HG03571 (cell line): Measurements from ENCODE around the gene PIK3C2G.

Source experiments
- ATAC-seq: cut with Tn5 transposase; IDR thresholded peaks from one replicate; pipeline ENCODE4 v1.9.1; 2021; ENCODE audit not compliant: unreplicated experiment

PIK3C2G gene

DNA sequence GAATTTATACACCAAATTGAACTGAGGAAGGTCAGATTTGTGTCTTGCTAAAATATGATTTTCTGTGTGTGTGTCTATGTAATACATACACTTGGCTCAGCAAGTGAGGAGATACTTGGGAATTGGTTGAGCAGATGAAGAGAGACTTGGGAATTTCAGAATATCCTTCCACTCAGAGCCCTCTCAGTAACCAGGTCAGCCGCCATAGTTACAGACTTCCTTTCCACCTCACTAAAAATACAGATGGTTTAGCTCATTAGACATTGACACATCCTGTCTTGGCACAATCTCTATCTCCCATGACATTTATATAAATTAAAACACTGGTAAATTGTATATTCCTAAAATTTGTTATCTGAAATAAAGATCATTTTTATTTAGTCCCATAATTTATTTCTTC lies 15.9 kb downstream of the PIK3C2G start:
- no peak for ATAC-seq

DNA sequence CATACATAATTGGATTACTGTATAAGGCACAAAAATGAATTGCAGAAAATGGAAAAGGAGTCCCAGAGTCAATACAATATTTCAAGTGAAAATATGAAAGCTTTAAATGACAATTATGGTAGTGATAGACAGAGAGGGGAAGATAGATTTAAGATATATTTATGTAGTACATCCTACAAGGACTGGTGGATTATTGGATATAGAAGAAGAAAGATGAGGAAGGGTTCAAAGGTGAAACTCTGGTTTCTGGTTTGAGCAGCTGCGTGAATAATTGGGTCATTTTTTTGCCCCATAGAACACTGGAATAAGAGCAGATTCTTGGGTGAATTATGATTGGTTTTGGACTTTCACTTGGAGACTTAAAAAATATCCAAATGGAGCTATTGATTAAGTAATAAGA lies 19.4 kb downstream of the PIK3C2G start:
- ATAC-seq, result no peak

DNA sequence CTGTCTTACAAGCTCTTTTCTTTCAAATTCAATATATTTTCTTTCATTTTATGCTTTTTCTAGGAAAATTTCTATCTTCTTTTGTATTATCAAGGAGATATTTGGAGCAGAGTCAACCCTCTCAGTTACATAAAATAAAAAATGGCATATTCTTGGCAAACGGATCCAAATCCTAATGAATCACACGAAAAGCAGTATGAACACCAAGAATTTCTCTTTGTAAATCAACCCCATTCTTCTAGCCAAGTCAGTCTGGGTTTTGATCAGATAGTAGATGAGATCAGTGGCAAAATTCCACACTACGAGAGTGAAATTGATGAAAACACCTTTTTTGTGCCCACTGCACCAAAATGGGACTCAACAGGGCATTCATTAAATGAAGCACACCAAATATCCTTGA lies 20.6 kb downstream of the PIK3C2G start:
- no peak for ATAC-seq

- ATAC-seq, result no peak
Observed at GRCh38 chr12:18283831-18284230, 22.5 kb downstream of the PIK3C2G start.

GRCh38 chr12:18284386-18284785 lies 23.1 kb downstream of the PIK3C2G start:
- ATAC-seq, result no peak

- ATAC-seq, result no peak
Observed at GRCh38 chr12:18285161-18285560, 23.8 kb downstream of the PIK3C2G start.

DNA sequence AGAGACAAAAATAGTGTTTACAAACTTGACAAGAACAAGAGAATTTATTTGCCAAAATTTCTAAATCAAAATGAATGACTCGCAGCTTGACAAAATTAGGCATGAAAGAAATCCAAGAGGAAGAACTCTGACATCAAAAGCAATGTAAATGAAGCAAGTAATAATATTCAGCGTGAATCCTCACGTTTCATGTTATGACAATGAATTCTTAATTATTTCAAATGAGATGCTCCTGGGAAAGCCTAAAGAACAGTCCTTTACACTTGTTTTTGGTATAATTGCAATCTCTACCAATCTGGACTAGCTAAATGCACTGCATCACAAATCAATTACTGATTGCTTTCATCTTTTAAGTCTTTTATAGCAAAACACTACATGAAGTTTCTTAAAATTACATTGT lies 29.1 kb downstream of the PIK3C2G start:
- ATAC-seq, result no peak

DNA sequence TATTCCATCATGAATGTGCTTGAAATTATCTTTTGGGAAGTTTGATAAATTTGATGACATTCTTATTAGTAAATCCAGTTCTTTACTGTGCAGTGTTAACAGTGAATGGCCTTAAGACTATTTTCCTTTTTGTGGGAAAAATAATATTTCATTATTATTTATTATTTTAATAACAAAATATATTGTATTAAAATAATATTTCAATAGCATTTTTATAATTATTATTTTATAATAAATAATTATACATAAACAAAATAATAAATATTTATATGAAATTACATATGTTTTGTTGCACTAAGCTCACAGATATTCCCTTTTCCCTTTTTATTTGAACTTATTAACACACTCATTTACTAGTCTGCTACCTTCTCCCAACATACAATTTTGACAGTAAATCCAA lies 33.6 kb downstream of the PIK3C2G start:
- ATAC-seq, result no peak

DNA sequence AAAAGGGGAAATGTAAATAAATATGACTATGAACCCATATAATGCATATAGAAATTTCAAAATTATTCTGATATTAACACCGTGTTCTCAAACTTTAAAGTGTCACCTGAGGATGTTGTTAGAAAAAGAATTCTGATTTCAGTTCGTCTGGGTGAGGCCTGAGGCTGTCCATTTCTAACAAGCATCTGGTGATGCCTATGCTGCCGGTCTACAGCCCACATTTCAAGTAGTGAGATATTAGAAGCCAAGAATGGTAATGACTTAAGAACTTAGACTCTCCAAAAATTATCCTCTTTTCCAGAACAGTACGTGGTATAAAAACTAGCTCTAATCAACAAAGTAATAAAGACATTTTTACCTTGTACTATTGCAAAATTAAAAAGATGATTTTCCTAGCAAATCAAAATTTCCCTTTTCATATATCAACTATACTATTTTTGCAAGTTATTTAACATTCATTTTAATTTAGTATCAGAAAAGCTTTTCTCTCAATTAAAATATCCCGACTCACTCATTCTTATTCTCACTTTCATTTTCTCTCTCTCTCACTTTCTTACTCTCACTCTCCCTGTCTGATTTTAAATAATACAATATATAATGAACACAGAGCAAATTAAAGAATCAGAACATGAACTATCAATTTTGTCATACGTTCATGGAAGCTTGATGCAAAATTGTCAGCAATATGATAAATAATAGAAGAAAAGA lies 35.0 kb downstream of the PIK3C2G start:
- ATAC-seq, result no peak

GRCh38 chr12:18296909-18297280 lies 35.6 kb downstream of the PIK3C2G start:
- ATAC-seq, result no peak

GRCh38 chr12:18297902-18298301 lies 36.6 kb downstream of the PIK3C2G start:
- ATAC-seq, result no peak

- no peak for ATAC-seq
Observed at GRCh38 chr12:18302809-18303430, 41.6 kb downstream of the PIK3C2G start.

GRCh38 chr12:18304609-18305008 lies 43.3 kb downstream of the PIK3C2G start:
- ATAC-seq, result no peak

DNA sequence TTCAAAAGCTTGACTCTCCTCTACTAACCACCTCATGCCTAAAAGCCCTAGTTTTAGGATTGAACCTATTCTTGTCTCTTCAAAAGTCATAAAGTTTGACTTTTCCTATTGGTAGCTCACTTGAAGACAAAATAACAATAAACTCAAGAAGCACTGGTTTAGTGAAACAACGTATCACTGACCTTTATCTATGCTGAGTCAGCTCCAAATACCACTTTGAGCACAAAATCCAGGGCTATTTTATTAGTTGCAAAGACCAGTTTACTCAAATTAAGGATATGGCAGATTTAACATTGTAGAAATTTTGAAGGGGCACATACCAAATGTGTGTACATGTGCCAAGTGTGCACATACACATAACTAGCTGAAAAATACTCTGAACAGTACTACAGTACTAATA lies 45.0 kb downstream of the PIK3C2G start:
- ATAC-seq, result no peak

GRCh38 chr12:18313306-18313705 lies 52.0 kb downstream of the PIK3C2G start:
- no peak for ATAC-seq

DNA sequence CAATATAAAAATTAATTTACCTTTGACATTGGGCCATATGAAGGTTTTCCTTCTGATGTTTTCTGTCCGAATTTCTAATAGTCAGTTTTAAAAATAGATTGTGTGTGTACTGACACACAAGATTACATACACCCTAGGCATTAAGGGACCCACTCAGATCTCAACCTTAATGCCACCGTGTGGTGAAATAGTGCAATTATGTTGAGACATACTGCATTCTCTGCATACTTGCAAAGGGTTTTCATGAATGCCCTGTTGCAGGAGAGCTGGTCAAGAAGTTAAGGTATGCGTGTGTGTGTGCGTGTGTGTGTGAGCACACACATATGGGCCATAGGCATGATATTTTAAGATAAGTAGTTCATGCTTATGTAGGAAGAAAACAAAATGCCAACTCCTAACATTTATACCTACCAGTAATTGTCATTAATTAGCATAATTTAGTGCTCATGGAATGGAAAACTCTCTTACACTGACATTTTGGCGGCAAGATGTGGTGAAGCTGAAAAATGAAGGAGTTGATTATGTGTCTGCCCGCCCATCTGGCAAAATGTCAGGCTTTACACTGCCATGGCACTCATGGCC lies 58.8 kb downstream of the PIK3C2G start:
- ATAC-seq, result no peak

GRCh38 chr12:18320976-18321375 lies 59.7 kb downstream of the PIK3C2G start:
- ATAC-seq, result no peak

GRCh38 chr12:18323159-18323558 lies 61.8 kb downstream of the PIK3C2G start:
- no peak for ATAC-seq

DNA sequence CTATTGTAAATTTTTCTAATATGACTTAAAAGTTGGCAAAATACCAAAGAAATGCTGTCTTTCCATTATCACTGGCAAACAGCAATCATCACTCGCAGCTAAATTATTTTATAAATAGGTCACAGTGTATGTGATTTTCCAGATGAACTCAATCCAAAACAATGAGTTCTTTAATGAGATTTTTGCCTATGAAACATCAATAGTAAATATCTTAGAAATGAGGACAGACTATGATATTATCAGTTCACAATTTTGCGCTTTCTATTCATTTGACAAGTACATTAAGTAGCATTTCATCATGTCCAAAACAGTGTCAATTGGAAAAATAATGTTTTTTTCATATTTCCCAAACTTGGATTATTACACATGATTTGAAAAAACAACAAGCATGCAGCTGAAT lies 65.7 kb downstream of the PIK3C2G start:
- ATAC-seq, result no peak

DNA sequence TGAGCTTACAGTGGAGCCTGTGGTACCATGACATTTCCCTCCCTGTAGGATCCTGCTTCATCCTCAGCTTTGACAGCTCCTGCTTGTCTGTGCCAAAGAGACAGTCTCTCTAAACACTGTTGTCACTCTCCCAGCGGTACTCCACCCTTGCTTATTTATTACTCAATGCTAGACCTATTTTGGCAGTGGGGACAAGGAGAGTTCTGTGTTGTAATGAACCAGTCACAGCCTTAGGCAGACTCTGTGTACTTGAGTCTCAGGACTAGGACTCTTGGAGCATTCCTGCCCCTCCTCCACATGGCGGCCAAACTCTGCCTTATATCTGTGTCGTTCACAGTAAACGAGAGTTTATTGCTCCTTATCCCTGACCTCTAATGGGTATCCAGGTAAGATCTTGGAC lies 70.9 kb downstream of the PIK3C2G start:
- ATAC-seq, result no peak

DNA sequence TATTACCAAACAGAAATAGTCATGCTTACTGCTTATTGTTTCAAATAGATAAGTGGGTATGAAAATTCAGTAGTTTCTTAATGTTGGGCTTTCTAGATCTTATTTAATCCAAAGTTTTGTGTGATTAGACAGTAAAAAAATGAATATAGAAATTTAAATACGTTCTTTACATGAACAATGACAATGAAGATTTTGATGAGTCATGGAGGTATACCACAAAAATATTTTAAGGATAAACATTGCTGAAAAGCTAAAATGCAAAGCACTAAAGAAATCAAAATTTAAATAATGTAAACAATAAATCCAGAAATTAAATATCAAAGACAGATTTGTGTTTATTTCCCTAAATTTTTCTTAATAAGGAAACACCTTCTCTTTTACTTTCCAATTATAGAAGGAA lies 78.3 kb downstream of the PIK3C2G start:
- ATAC-seq, result no peak

- no peak for ATAC-seq
Observed at GRCh38 chr12:18340186-18340585, 78.9 kb downstream of the PIK3C2G start.

GRCh38 chr12:18340786-18341185 lies 79.5 kb downstream of the PIK3C2G start:
- ATAC-seq, result no peak
